B cell (primary cell): ENCODE measurements around the gene ANO2.

Source experiments
- CTCF ChIP-seq: fragments of 200-600 bp; IDR thresholded peaks from one replicate; pipeline ENCODE4 v1.8.0; 2022; ENCODE audit warnings: antibody characterized with exemption, mild to moderate bottlenecking
- EZH2 ChIP-seq: IDR thresholded peaks from 2 replicates; pipeline ENCODE4 v1.6.1; 2012; ENCODE audit warnings: borderline replicate concordance, low read depth, mild to moderate bottlenecking, moderate library complexity, low read length; ENCODE audit not compliant: insufficient read depth, poor library complexity, severe bottlenecking

GRCh38 chr12:5736527-5736926 lies 208.5 kb downstream of the ANO2 start:
- TF ChIP-seq CTCF (no peak), EZH2 (no peak)
